ENCODE results near the gene GID8. TPM values are rescaled to one million over a fixed set of nuclear protein-coding genes. Genes with fewer than 3 reads are reported as not detected.

The GID8 gene
- polyA plus RNA-seq, 1 donor from 2014 or later, result 54.8 TPM

- no peak for TF ChIP-seq CTCF (IDR thresholded peaks at IDR 0.05; ENCODE audit: poor library complexity, severe bottlenecking)
These were observed 45.3 kb downstream of the GID8 start (continued) for GRCh38 chr20:62983210-62983609.

DNA sequence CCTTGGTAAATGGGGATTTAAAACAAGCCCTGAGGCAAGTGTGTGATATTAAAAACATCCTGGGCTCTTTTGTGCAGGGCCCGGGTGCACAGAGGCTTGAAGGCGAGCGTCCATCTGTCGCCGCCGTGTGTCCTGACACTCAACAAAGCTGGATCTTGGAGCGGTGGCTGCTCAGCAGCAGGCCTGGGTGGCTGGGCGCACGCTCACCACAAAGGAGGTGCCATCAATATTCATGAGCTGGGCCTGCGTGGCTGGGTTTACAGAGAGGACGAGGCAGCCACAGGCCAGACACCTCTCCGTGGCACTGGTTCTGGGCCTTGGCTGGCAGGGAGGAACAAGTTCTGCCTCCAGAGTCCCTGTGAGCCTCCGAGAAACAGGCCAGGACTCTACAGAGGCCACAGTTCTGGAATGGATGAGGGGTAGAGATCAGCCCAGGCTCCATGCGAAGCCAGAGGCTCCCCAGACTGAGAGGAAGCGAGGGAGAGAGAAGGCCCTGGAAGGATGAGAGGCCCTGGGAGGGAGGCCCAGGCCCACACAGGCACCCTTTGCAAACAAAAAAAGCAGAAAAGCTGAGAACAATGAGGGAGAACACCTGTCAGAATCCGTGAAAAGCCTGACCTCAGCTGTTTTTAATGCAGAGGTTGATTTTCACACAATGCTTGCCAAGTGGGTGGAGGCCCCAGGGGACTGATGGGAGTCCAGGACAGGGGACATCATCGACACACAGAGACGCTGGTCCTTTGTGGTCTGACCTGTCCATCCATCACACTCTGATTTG, 46.9 kb downstream of the GID8 start:
- H3K9ac ChIP-seq (ENCODE audit: low read length), result peak overlapping the region; percentile 20
- H3K36me3 ChIP-seq (ENCODE audit: insufficient read depth, low read length), result no peaks in the 10 kb centered on the region
- H4K20me1 ChIP-seq (ENCODE audit: insufficient read depth), result no peaks in the 10 kb centered on the region
- no peaks in the 10 kb centered on the region for H3K9me2 ChIP-seq (ENCODE audit: insufficient read depth, low read length)
- TF ChIP-seq MXI1 (conservative IDR thresholded peaks at IDR 0.05; ENCODE audit: poor library complexity, severe bottlenecking) (no peak), EZH2 (IDR thresholded peaks at IDR 0.05; ENCODE audit: borderline replicate concordance, insufficient read depth, low read length, poor library complexity, severe bottlenecking) (no peak), POLR2AphosphoS5 (IDR thresholded peaks at IDR 0.05) (no peak)
- no peaks in the 10 kb centered on the region for H3K9me3 ChIP-seq (ENCODE audit: low read length)
- no peak overlapping the region for H3K27ac ChIP-seq (ENCODE audit: low read length)
- no peaks in the 10 kb centered on the region for H3K79me2 ChIP-seq (replicated peaks; ENCODE audit: insufficient read depth, low read length)
- no peak overlapping the region for H3K4me2 ChIP-seq (ENCODE audit: low read length)
- no peaks in the 10 kb centered on the region for H3K27me3 ChIP-seq (ENCODE audit: insufficient read depth, low read depth, low read length)
- no peaks in the 10 kb centered on the region for H3F3A ChIP-seq (ENCODE audit: insufficient read depth, low read length, poor library complexity, severe bottlenecking)
- no peak overlapping the region for H2AFZ ChIP-seq (ENCODE audit: low read depth, low read length)
- H3K4me3 ChIP-seq (ENCODE audit: low read length), result no peak overlapping the region

DNA sequence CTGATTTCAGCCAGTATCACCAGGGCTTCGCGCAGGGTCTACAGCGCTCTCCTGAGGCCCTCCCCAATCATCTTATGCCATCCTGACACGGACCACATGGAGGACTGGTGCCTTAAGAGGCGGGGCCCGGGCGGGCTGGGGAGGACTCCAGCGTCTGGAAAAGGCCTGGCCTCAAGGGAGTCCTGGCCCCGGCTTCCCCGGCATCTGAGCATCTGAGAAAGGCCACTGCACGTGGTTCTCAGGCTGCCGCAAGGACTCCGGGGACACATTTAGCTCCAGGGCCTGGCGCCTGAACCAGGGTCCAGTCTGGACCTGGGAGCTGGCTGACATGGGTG, 47.5 kb downstream of the GID8 start:
- Histone ChIP-seq H3K27me3 (ENCODE audit: insufficient read depth, low read depth, low read length) (no peaks in the 10 kb centered on the region), H3K27ac (ENCODE audit: low read length) (no peak overlapping the region)

More for the DNA sequence above, 47.5 kb downstream of the GID8 start:
- Histone ChIP-seq H3K9me2 (ENCODE audit: insufficient read depth, low read length) (no peaks in the 10 kb centered on the region), H3K9ac (ENCODE audit: low read length) (no peak overlapping the region), H3F3A (ENCODE audit: insufficient read depth, low read length, poor library complexity, severe bottlenecking) (no peaks in the 10 kb centered on the region), H3K4me3 (ENCODE audit: low read length) (no peak overlapping the region), H3K79me2 (replicated peaks; ENCODE audit: insufficient read depth, low read length) (no peaks in the 10 kb centered on the region), H3K36me3 (ENCODE audit: insufficient read depth, low read length) (no peaks in the 10 kb centered on the region), H3K9me3 (ENCODE audit: low read length) (no peaks in the 10 kb centered on the region), H4K20me1 (ENCODE audit: insufficient read depth) (no peaks in the 10 kb centered on the region), H2AFZ (ENCODE audit: low read depth, low read length) (no peak overlapping the region), H3K4me2 (ENCODE audit: low read length) (no peak overlapping the region)
- TF ChIP-seq RAD21 (conservative IDR thresholded peaks at IDR 0.05) (no peak), TAF1 (IDR thresholded peaks at IDR 0.05; ENCODE audit: low read depth) (no peak), EP300 (conservative IDR thresholded peaks at IDR 0.05; ENCODE audit: poor library complexity, severe bottlenecking) (no peak), POLR2AphosphoS5 (IDR thresholded peaks at IDR 0.05) (no peak), CTCF (IDR thresholded peaks at IDR 0.05; ENCODE audit: poor library complexity, severe bottlenecking) (no peak), EZH2 (IDR thresholded peaks at IDR 0.05; ENCODE audit: borderline replicate concordance, insufficient read depth, low read length, poor library complexity, severe bottlenecking) (no peak)
